Measurements from ENCODE around the gene C4orf54.

Gene C4orf54

GRCh38 chr4:99657798-99658197 is at the start of gene C4orf54:
TSS of gene C4orf54 (minus strand) at chr4:99657828. CDS start at chr4:99654648, 3,180 bp downstream.
- H3K4me3 ChIP-seq (ENCODE audit: low read length), result no peak within 1 kb of the TSS
- no peak for TF ChIP-seq CTCF (IDR thresholded peaks at IDR 0.05; ENCODE audit: insufficient read depth, low read depth, low read length, missing control alignments)
- peak; percentile 94 for DNase-seq (ENCODE audit: low read depth)

DNA sequence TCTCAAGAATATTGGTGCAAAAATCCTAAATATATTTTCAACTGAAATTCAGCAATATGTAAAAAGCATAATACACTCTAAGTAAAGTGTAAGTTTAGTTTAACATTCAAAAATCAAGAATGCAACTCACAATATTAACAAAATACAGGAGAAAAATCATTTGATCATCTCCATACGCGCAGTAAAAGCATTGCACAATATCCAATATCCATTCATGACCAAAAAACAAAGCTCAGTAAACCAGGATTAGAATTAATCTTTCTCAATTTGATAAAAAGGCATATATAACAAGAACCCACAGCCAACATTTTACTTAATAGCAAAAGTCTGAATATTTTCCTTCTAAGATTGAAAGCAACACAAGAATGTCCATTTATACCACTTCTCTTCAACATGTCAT is 48.3 kb upstream of the C4orf54 start:
- no peak for DNase-seq (ENCODE audit: low read depth)
- no peak for TF ChIP-seq CTCF (IDR thresholded peaks at IDR 0.05; ENCODE audit: insufficient read depth, low read depth, low read length, missing control alignments)
- no peak overlapping the region for H3K4me3 ChIP-seq (ENCODE audit: low read length)

GRCh38 chr4:99696801-99697200 is 39.2 kb upstream of the C4orf54 start:
- no peak for DNase-seq (ENCODE audit: low read depth)
- no peak overlapping the region for H3K4me3 ChIP-seq (ENCODE audit: low read length)
- TF ChIP-seq CTCF (IDR thresholded peaks at IDR 0.05; ENCODE audit: insufficient read depth, low read depth, low read length, missing control alignments), result no peak

DNA sequence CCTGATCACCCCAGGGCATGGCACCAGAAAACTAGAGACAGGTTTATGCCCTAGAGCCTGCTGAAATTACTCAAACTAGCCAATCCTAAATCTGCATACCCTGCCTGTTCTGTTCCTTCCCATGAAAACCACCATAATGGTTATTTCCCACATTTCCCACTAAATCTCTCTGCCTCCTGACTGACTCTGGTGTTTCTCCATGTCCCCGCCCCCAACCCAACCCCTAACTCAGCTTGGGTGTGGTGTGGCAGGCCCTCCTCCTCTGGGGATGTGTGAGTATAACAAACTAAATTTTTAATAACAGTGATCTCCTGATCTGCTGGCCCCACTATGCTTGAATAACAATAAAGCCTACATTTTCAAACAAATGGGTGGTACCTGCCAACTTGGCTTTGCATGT is 35.5 kb upstream of the C4orf54 start:
- TF ChIP-seq CTCF (IDR thresholded peaks at IDR 0.05; ENCODE audit: insufficient read depth, low read depth, low read length, missing control alignments), result no peak
- no peak for DNase-seq (ENCODE audit: low read depth)
- H3K4me3 ChIP-seq (ENCODE audit: low read length), result no peak overlapping the region

GRCh38 chr4:99690990-99691389 is 33.4 kb upstream of the C4orf54 start:
- no peak for TF ChIP-seq CTCF (IDR thresholded peaks at IDR 0.05; ENCODE audit: insufficient read depth, low read depth, low read length, missing control alignments)
- no peak for DNase-seq (ENCODE audit: low read depth)
- H3K4me3 ChIP-seq (ENCODE audit: low read length), result no peak overlapping the region

GRCh38 chr4:99690472-99690871 is 32.8 kb upstream of the C4orf54 start:
- H3K4me3 ChIP-seq (ENCODE audit: low read length), result no peak overlapping the region
- no peak for DNase-seq (ENCODE audit: low read depth)

More at GRCh38 chr4:99690472-99690871, 32.8 kb upstream of the C4orf54 start:
- TF ChIP-seq CTCF (IDR thresholded peaks at IDR 0.05; ENCODE audit: insufficient read depth, low read depth, low read length, missing control alignments), result no peak

All from epithelial cell of esophagus (primary cell).